Activated T-cell treated with anti-CD3 and anti-CD28 coated beads, Interleukin-2, amount 50 U/mL, for 1 hour (primary cell): Measurements from ENCODE around the gene RACGAP1.
A peak's percentile ranks its signal among the peaks of the same experiment; 100 is the strongest.

ENCODE experiments used
- DNase-seq: peaks from one replicate; pipeline ENCODE4 v3.0.0-alpha.2; 2020

Gene RACGAP1

DNA sequence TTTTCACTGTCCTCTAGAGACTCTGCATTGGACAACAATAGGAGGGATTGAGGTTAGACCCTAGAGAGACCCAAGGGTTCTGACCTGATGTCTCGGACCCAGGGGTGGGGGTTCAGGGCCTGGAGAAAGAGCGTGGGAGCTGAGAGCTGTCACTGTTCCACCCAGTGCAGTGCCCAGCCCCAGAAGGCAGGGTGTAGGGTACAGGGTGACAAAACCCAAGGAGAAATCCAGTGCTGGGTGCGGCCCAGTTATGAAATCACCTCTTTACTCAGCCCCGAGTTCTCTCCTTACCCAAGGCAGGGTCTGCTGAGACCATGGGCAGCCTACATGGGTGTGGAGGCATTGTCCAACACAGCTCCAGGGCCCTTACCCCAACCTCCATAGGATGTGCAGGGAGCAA lies 72.1 kb downstream of the RACGAP1 start:
- DNase-seq = no peak

DNA sequence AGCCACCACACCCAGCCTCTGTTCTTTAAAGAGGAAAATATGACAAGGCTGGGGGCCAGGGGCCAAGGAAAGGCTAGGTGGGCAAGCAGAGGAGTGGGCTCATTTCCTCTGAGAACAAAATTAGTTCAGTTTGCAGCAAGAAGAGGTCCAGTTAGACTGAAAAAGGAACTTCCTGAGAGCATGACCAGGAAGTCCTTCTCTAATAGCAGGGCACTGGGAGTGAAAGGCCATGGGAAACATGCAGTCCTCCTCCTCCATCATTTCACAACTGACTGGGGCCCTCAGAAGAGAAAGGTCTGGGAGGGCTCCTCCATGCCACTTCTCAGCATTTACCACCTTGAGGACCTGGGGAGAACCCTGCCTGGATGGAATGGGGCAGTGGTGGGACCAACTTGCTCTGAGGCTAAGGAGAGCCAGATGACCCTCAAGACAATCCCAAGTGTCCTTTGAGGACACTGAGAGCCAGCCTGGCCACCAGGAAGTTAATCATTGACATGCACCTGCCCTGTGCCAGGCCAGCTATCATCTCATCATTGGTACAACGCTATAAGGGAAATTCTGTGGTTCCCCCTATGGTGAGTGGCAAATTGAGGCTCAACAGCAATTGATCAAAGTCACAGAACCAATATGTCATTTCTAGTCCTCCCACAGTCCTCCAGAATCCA lies 72.8 kb downstream of the RACGAP1 start:
- DNase-seq = no peak

DNA sequence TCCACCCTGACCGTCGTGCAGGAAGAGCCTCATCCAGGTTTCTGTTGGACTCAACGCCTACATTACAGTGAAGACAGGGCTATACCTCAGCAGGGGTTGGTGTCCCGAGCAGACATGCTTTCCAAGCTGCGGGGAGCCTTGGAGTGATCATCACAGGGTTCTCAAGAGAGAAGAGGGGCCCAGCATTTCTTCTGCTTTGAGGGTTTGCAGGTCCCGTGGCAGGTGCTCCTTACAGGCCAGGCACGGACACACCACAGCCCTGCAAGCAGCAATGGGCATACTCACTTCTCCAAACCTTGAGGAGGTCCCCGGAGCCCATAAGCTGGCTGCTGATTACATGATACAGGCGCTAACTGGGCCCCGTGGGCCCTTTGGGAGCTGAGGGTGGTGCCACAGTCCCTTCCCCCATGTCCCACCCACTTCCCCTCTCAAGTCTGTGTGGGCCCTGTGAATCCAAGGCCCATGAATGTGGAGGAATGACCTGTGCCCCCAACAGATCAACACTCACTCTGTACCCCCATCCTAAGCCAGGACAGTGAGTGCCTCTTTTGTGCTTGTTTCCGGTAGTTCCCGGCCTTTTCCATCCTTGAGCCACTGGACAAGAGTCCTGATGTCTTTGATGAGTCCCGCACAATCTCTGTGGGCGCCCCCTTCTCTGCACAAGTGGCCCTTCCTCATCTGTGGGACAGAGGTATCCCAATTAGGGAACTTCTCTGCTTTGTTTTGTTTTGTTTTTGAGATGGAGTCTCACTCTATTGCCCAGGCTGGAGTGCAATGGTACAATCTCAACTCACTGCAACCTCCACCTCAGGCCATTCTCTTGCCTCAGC lies 73.7 kb downstream of the RACGAP1 start:
- no peak for DNase-seq

DNA sequence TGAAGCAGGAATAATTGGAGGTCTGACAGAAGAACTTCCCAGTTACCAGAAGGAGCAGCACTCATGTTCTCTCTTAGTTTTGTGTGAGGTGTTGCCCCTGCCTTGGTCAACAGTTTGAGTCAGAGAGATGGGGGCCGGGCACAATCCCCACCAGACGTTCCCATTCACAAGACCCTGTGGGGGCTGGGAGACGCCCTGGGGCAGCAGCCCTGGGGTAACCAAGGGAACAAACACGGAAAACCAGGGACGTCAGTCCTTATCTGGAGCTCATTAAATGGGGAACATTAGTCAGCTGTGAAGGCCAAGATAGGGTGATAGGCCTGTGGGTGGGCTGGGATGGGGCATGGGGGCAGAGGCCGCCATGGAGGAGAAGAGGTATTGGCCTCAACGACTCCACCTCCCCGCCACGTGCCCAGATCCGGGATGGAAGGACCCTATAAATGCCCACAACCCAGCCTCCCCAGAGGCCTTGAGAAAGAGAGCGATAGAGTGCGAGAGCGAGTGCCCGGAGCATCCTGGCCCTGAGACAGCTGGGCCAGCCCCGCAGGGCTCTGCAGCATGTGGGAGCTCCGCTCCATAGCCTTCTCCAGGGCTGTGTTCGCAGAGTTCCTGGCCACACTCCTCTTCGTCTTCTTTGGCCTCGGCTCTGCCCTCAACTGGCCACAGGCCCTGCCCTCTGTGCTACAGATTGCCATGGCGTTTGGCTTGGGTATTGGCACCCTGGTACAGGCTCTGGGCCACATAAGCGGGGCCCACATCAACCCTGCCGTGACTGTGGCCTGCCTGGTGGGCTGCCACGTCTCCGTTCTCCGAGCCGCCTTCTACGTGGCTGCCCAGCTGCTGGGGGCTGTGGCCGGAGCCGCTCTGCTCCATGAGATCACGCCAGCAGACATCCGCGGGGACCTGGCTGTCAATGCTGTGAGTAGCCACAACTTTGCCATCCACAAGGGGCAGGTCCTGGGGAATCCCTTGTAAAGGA lies 74.7 kb downstream of the RACGAP1 start, which contains the start of gene AQP2:
Gene AQP2 (plus strand): TSS at position 465 of the 979 bp plus-strand sequence. CDS start 94 bp downstream, at position 559.
- no peak for DNase-seq

DNA sequence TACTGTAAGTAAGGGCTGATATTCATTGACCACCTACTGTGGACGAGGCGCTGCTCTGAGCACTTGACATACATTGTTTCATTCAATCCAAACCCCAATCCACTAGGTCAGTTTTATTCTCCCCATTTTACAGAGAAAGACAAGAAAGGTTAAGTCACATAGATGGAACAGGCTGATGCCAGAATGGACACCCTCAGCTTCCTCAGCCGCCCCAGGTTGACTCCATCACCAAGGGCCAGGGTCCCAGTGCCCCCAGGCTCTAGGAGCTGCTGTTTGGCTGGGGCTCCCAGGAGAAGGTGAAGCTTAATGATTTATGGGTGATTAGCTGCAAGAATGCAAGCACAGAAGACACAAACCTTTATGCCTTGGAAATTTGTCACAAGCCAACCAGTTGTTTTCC lies 75.4 kb downstream of the RACGAP1 start:
- no peak for DNase-seq

DNA sequence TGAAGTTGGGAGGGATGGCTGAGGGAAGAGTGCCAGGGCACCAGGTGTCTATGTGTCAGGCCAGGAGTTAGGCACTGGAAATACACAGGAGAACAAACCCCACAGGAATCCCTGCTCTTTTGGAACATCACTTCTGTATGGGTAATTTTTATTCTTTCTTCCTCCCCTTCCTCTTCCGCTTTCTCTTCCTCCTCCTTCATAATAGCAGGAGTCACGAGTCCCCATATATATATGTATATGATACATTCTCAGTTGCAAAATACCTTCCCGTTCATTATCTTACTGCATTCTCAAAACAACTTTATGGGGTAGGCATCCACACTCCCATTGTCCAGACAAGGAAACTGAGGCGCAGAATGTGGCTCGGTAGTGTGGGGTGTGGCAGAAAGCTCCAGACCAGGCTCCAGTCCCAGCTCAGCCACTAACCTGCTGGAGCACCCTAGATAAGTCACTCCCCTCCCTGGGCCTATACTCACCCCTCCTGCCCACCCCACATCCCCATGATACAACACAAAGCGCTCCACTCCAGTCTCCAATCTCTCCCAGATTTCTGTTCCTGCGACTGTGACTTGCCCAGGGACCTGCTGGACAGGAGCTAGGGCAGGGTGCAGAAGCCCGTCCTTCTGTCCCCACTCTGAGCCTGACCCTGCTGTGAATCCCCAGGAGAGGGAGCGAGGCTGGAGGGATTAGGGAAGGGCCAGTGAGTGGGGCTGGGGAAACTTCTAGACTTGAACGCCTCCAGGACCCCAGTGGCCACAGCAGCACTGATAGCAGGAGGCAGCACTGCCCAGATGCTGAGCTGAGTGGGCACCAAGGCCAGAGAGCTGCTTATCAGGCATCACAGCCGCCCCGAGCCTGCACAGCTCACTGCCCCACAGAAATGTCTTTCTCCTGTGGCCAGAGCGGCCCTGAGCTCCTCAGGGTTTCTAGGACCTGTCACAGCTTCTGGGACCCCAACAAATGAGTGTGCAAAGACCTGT lies 76.1 kb downstream of the RACGAP1 start:
- DNase-seq = no peak

DNA sequence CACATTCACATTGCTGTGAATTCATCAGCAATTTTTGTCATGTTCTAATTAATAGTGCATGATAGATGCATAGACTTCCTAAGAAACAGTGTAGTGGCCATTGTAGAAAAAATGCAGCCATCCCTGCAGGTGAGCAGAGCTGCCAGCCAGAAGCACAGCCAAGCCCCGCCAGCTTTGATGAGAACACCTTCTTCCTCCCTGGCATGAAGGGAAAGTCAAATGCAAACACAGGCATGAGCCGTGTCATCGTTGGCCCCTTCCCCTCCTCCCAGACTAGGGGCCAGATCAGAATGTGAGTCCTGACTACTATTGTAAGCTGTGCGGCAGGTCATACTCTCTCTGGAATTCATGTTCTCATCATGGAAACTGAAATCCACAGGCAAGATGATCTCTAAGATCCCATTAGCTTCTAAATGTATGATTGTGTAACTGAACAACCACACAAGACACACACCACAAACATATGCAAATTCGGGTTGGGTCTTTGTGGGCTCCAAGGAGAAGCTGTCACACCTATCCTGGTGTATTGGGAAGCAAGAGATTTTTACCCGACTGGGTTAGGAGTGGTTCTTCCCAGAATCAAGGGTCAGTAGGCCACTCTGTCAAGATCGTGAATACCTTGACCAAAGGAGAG lies 77.6 kb downstream of the RACGAP1 start:
- no peak for DNase-seq

DNA sequence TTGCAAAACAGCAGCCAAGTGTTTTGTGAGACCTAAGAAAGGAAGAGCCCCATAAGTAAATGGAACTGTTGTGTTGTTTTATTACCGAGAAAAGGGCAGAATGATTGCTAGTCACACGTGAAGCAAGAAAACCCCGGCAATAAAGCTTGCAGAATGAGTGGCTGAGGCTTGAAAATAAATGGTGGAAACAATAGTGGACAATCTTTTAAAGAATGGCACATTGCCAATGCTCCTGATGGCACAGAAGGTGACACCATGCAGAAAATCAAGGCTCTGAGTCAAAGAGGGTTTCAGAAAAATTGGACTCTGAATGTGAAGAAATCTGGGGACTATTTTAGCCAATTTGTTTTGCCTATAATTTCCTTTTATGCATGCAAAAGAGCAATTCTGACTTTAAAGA lies 78.8 kb downstream of the RACGAP1 start:
- DNase-seq = no peak

DNA sequence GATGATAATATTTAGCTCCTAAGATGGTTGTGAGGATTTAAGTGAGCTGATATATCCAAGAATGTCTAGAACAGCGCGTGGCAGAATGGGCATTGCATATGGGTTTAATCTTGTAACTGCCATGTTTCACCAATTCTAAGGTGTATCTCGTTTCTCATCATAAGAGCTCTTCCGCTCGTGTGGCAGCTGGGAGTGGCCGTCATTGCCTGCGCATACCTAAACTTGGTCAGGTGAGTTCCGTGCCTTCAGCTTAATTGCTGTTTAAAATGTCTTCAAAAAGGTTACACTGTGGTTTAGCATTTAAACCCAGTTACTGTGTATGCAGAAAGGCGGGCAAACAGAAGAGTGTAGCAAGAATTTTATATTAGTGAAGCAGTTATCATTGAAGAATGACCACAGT lies 79.2 kb downstream of the RACGAP1 start:
- no peak for DNase-seq

DNA sequence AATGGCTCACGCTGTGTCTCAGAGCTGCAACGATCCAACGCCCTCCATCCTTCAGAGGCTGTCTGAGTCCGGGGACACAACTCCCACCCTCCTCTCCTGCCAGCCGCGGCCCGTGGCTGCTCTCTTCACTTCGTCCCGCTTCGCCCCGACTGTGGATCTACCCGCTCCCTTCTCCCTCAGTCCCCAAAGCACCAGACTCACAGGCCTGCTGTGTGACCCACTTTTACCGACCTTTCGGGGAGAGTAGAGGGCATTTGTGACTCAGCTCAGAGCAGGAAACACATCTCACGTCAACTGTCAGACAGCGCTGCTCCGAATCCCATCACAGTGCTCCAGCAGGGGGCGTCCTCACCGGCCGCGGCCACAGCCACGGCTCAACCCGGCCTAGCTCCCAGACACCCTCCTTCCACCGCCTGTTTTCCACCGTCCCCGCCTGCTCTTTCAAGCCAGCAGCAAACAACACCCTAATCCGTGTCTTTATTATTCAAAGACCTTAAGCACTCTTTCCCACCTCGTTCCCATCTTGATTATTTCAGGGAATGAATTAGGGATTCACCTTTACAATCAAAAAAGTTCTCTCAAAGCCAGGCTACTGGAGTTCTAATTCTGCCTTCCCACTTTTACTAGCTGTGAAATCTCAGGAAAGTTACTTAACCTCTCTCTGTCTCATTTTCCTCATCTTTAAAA lies 79.8 kb downstream of the RACGAP1 start:
- DNase-seq = peak; percentile 85

DNA sequence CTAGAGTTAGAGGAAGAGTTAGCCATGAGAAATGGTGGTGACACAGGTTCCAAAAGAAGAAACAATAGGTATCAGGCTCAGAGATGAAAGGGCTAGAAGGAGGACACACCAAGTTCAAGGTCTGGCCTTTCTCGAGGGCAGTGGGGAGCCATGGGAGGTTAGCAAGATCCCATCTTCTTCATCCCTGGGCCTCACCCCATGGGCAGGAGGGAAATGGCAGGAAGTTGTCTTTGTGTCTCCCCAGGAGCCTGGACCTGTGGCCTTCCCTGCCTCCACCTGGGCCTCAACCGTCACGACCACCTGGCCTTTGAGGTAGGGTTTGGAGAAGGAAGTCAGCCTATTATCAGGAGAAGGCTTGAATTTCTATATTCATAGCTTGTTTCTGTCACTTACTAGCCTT lies 80.6 kb downstream of the RACGAP1 start:
- DNase-seq = no peak

DNA sequence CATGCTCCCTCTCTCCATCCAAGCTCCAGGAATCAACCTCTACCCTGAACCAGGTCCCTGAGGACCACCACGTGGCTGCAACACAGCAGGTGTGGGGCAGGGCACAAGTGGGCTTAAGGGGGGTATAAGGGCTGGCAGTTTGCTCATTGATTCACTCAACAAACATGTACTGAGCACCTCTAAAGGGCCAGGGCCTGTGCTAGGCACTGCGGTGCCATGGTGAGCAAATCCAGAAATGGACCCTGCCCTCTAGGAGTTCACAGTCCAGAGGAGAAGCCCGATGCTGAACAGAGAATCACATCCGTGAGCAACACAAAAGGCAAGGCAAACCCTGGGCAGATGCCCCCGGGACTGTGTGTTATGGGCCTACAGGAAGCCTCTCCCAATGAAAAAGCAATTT lies 81.2 kb downstream of the RACGAP1 start:
- no peak for DNase-seq

DNA sequence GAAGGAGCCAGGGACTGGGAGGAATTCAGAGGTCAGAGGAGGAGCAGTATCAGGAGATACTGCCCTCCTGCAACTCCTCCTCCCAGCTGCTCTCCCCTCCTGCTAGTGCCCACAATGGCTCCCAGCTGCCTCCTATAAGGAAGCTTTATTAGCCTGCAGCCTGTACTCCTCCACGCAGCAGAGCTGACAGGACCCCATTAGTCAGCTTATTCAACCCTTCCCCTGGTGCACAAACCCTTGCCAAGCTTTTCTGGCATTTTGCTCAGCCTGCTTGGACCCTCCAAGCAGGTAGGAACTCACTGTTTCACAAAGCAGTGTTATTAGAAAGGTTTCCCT lies 81.7 kb downstream of the RACGAP1 start:
- DNase-seq = no peak

DNA sequence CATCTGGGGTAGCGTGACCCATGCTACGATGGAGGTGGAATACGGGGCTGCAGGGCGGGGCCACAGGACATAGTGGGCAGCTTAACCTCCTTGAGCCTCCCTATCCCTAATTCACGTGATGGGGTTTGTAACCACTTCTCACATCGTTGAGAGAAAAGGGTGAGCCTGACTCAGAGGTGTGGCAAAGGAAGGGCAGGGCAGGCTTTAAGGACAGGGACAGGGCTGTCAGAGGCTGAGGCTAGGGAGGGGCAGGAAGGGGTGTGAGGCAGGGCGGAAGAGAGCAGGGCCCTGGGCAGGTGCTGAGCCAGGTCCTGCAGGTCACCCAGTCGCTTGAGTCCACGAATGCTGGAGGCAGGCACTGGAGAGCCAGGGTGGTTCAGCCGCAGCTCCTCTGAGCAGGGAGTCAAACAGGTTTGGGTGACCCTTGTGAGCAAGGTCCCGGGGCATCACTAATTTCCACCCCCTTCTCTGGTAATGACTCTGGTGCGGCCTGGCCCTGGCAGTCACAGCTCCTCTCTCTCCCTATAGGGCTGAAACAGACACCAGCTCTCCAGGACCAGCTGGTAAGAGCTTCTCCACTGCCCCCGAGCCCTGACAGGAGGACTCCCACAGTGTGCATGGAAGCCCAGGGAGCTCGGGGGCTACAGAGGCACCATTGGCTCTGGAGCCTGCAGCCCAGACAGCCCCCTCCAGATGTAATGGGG lies 82.2 kb downstream of the RACGAP1 start:
- DNase-seq = no peak

DNA sequence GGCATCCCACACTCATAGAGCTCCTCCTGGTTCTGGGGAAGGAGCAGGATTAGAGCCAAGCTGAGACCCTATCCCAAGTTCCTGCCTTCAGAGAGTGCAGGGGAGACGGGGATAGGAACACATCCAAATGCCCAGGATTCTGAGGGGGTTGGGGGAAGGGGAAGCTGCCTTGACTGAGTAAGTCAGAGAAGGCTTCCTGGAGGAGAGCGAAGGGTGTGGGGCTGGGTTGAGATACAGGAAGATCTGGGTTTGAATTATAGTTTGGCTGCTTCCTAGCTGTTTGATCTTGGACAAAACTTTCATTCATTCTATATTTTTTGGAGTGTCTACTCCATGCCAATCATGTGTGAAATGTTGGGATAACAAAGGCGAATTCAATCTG lies 82.8 kb downstream of the RACGAP1 start:
- no peak for DNase-seq

DNA sequence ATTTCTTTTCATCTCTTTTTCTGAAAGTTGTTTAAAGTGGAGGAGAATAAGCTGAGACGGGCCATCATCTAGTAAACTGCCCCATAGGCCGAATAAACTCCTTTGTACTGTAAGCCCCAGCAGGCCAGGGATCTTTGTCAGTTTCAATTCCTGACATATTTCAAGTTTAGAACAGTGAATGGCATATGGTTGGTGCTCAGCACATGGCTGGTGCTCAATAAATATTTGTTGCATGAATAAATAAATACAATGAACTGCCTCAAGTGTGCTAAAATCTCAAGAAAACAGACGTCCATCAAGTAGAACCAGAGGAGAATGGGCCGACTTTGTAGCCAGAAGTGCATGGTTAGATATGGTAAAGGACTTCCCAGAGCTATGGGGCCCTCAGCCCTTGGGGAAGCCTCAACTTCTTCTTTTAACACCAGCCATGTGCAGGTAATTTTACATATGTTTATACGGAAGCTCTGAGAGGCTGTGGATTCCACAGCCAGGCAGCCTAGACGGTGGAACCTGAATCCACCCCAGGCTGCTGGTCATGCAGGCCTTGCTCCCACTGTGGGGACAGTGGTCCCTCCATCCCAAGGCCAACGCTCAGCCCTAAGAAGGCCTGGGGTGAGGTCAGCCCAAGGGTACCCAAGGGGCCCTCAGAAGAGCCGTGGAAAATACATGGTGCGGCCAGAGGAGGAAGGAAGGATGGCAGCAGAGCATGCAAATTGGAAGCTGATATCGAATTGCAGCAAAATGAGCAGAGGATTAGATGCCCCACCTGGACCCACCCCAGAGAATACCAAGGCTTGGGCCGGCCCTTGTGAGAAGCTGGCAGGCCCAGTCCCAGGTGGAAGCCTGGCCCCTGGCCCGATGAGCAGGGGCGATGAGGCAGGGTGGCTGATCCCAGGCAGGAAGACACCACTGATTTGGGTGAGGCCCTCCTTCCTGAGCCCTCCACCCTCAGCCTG lies 83.5 kb downstream of the RACGAP1 start:
- no peak for DNase-seq

DNA sequence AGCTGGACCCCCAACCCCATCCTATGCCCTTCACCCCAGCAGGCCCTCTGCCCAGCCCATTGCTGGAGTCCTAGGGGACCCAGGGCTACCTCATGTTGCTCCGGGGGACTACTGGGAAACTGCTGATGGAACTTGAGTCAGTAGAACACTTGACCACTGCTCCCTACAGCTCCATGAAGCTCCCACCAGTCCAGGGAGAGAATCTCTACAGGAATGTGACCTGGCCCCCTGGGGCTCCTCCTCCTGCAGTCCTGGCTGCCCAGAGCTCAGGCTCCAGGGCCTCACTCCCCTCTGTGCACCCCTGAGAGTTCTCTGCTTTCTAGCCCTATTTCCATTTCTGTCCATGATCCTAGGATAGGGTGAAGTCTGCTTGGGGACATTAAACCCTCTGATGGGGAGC lies 85.6 kb downstream of the RACGAP1 start:
- DNase-seq = no peak

DNA sequence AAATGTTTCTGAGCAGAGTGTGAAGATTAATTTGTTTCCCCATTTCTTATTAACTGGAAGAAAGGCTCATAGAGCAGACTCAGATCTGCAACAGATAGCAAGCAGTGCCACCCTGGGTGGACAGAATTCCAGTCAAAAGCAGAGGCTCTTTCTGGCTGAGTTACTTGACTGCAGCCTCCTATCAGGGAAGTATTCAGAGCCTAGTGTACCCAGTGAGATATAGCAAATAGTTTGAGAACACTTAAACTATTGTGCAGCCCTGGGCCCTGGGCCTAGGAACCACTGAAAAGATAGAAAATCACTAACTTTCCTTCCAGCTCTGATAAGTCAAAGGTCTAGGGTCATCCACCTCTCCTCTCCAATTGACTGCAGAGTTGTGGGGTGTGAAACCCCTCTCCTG lies 86.0 kb downstream of the RACGAP1 start:
- DNase-seq = no peak
